NCI-H146 (cell line): ENCODE results near the gene BBS1.
"Not testable (repeated sequence)": the region's sequence is repeated elsewhere in the genome, so short reads cannot be mapped to it uniquely, and the experiment has no call there.

ENCODE experiments used
- DNase-seq: peaks from one replicate; lab custom pipeline; 2025; lab: John Stamatoyannopoulos, UW

The BBS1 gene

GRCh38 chr11:66524304-66525040 lies 14.0 kb downstream of the BBS1 start:
- no peak for DNase-seq

- DNase-seq: no peak
Observed at GRCh38 chr11:66529069-66529468, 18.6 kb downstream of the BBS1 start.

GRCh38 chr11:66529655-66530054 lies 19.2 kb downstream of the BBS1 start:
- DNase-seq: no peak

GRCh38 chr11:66530927-66531709 lies 20.7 kb downstream of the BBS1 start:
- DNase-seq: no peak

- DNase-seq: no peak
Observed at GRCh38 chr11:66531841-66532240, 21.4 kb downstream of the BBS1 start.

- no peak for DNase-seq
Observed at GRCh38 chr11:66532784-66533183, 22.3 kb downstream of the BBS1 start.

GRCh38 chr11:66539170-66539869 lies 28.9 kb downstream of the BBS1 start:
- DNase-seq: no peak

GRCh38 chr11:66539870-66540213 lies 29.4 kb downstream of the BBS1 start:
- DNase-seq: no peak

GRCh38 chr11:66540598-66540997 lies 30.2 kb downstream of the BBS1 start:
- not testable (repeated sequence) for DNase-seq

- DNase-seq: no peak
Observed at GRCh38 chr11:66541892-66542291, 31.5 kb downstream of the BBS1 start.

- DNase-seq: no peak
Observed at GRCh38 chr11:66542362-66542761, 31.9 kb downstream of the BBS1 start.

- no peak for DNase-seq
Observed at GRCh38 chr11:66543263-66544107, 33.0 kb downstream of the BBS1 start.

- not testable (repeated sequence) for DNase-seq
Observed at GRCh38 chr11:66544952-66545351, 34.5 kb downstream of the BBS1 start.

- peak; percentile 95 for DNase-seq
Observed at GRCh38 chr11:66545701-66546367, 35.4 kb downstream of the BBS1 start, which contains the start of gene ZDHHC24. ZDHHC24 (minus strand) TSS chr11:66546048; CDS start chr11:66546003, 45 bp downstream.

- DNase-seq: no peak
Observed at GRCh38 chr11:66546368-66546965, 36.0 kb downstream of the BBS1 start, which contains the start of gene ACTN3. ACTN3 (plus strand) TSS chr11:66546903; CDS start chr11:66546938, 35 bp downstream.

- DNase-seq: no peak
Observed at GRCh38 chr11:66546966-66547661, 36.7 kb downstream of the BBS1 start.

GRCh38 chr11:66547662-66548009 lies 37.2 kb downstream of the BBS1 start:
- DNase-seq: no peak

- DNase-seq: no peak
Observed at GRCh38 chr11:66548041-66548440, 37.6 kb downstream of the BBS1 start.

GRCh38 chr11:66548774-66549630 lies 38.6 kb downstream of the BBS1 start:
- DNase-seq: no peak
